Neuronal stem cell (in vitro differentiated cells): ENCODE data around the gene PAGE2.

Source experiments
- DNase-seq: peaks from one replicate; pipeline ENCODE4 v3.0.0-alpha.2; 2013; ENCODE audit warnings: low spot score
- H2AFZ ChIP-seq: one replicate; pipeline ENCODE4 v1.6.1; 2013; ENCODE audit warnings: mild to moderate bottlenecking, low read length, inconsistent platforms
- H2AK5ac ChIP-seq: 2 replicates; pipeline ENCODE4 v1.6.1; 2013; ENCODE audit warnings: low read depth, mild to moderate bottlenecking, inconsistent platforms, low read length, moderate library complexity, mixed read lengths
- H2BK120ac ChIP-seq: 2 replicates; pipeline ENCODE4 v1.6.1; 2013; ENCODE audit warnings: low read depth, mild to moderate bottlenecking, inconsistent platforms, low read length, moderate library complexity, mixed read lengths
- H2BK12ac ChIP-seq: one replicate; pipeline ENCODE4 v1.6.1; 2013; ENCODE audit warnings: low read length, inconsistent platforms
- H2BK15ac ChIP-seq: 2 replicates; pipeline ENCODE4 v1.6.1; 2013; ENCODE audit warnings: mild to moderate bottlenecking, low read length, inconsistent platforms, mixed read lengths
- H2BK5ac ChIP-seq: one replicate; pipeline ENCODE4 v1.6.1; 2013; ENCODE audit warnings: inconsistent platforms, mild to moderate bottlenecking, low read length, moderate library complexity
- H3K14ac ChIP-seq: one replicate; pipeline ENCODE4 v1.6.1; 2013; ENCODE audit warnings: low read length, inconsistent platforms
- H3K18ac ChIP-seq: 2 replicates; pipeline ENCODE4 v1.6.1; 2013; ENCODE audit warnings: low read length, inconsistent platforms
- H3K23ac ChIP-seq: 2 replicates; pipeline ENCODE4 v1.6.1; 2013; ENCODE audit warnings: low read depth, mild to moderate bottlenecking, mixed read lengths, low read length, inconsistent platforms; ENCODE audit not compliant: poor library complexity
- H3K27ac ChIP-seq: replicated peaks from 3 replicates; pipeline ENCODE4 v1.5.1; 2013; ENCODE audit warnings: low read length, inconsistent platforms
- H3K27me3 ChIP-seq, 3 experiments: 2 replicates each; pipeline ENCODE4 v1.6.1; 2013; ENCODE audit warnings: low read length in 3 of 3, mild to moderate bottlenecking in 2 of 3, inconsistent platforms in 1 of 3, low read depth in 1 of 3, mixed read lengths in 1 of 3, moderate library complexity in 1 of 3; ENCODE audit not compliant: control insufficient read depth in 3 of 3, insufficient read depth in 3 of 3
- H3K36me3 ChIP-seq, 2 donors: replicated peaks in 1 of 2; 2 replicates each; pipeline ENCODE4 v1.6.1; 2013; ENCODE audit warnings: low read length in 2 of 2; ENCODE audit not compliant: control insufficient read depth in 2 of 2, insufficient read depth in 2 of 2
- H3K4ac ChIP-seq: 2 replicates; pipeline ENCODE4 v1.6.1; 2013; ENCODE audit warnings: inconsistent platforms, mild to moderate bottlenecking, low read length, moderate library complexity
- H3K4me1 ChIP-seq, 2 donors: 1 replicate in 1 of 2; 2 replicates in 1 of 2; pipeline ENCODE4 v1.6.1; 2013; ENCODE audit warnings: low read length in 2 of 2, low read depth in 1 of 2; ENCODE audit not compliant: control insufficient read depth in 2 of 2, insufficient read depth in 1 of 2
- H3K4me2 ChIP-seq: one replicate; pipeline ENCODE4 v1.6.1; 2013; ENCODE audit warnings: mild to moderate bottlenecking, low read length, inconsistent platforms; ENCODE audit not compliant: insufficient read depth, poor library complexity, severe bottlenecking
- H3K4me3 ChIP-seq, 2 donors: 2 replicates each; pipeline ENCODE4 v1.5.1; 2013; ENCODE audit warnings: low read length in 2 of 2, mild to moderate bottlenecking in 2 of 2, inconsistent platforms in 1 of 2, moderate library complexity in 1 of 2
- H3K79me1 ChIP-seq: one replicate; pipeline ENCODE4 v1.6.1; 2013; ENCODE audit warnings: low read depth, mild to moderate bottlenecking, inconsistent platforms, low read length, moderate library complexity
- H3K9ac ChIP-seq: one replicate; pipeline ENCODE4 v1.6.1; 2013; ENCODE audit warnings: mild to moderate bottlenecking, low read depth, low read length, inconsistent platforms; ENCODE audit not compliant: poor library complexity
- H3K9me3 ChIP-seq, 2 donors: replicated peaks in 1 of 2; 2 replicates each; pipeline versions ENCODE3 to v1.6.1; 2013; ENCODE audit warnings: low read length in 2 of 2, mild to moderate bottlenecking in 2 of 2, inconsistent platforms in 1 of 2, low read depth in 1 of 2, mixed read lengths in 1 of 2, moderate library complexity in 1 of 2; ENCODE audit not compliant: control insufficient read depth in 2 of 2, insufficient read depth in 1 of 2
- H4K8ac ChIP-seq: one replicate; pipeline ENCODE4 v1.6.1; 2013; ENCODE audit warnings: low read depth, mild to moderate bottlenecking, inconsistent platforms, low read length, moderate library complexity
- H4K91ac ChIP-seq: one replicate; pipeline ENCODE4 v1.6.1; 2013; ENCODE audit warnings: low read length, low read depth, mild to moderate bottlenecking, inconsistent platforms; ENCODE audit not compliant: poor library complexity
- WGBS, 2 donors: extraction: QIAGEN DNeasy Blood & Tissue Kit; methylation state at CpG; one replicate each; pipeline ENCODE4 v1.1.7; 2013; ENCODE audit warnings: missing lambda C conversion rate in 2 of 2, mixed read lengths in 1 of 2; ENCODE audit not compliant: insufficient read length in 2 of 2, insufficient replicate concordance in 1 of 2; ENCODE audit errors: extremely low coverage in 2 of 2; 5-methylcytosine and 5-hydroxymethylcytosine counted together

Gene PAGE2

DNA sequence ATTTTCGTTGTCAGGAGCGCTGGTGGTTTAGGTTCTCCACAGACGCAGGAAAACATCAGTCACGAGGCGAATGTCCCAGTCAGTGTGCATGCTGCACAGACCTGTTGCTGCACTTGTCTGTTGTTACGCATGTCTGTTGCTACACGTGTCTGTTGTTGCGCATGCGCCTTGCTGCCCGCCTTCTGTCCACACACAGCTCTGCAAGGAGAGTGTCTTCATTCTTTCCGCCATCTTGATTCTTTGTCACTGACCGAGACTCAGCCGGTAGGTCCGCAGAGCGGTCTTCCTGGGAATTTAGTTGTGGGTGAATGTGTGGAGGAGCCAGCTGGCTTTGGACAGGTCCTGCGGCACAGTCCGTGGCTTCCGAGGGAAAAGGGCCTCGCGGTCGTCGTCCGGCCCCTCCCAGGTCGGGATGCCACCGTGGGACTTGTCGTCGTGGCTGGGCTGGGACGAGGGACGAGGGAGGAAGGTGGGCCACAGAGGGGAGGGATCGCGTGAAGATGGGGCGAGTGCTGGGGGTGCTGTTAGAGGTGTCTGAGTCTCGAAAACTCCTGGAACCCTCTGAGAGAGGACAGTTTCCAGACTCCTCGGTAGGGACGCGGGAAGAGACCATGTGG, 13.9 kb upstream of the PAGE2 start, which contains the start of gene PAGE2B:
Gene PAGE2B, plus strand, starts transcription at position 180 of the 617 bp plus-strand sequence. CDS start 1,012 bp downstream, outside the sequence.
- no peak within 1 kb of the TSS for H3K4me3 ChIP-seq
- no CpG with 5 or more reads among the region's 36 CpGs for WGBS, 2 donors
- no peaks in the 10 kb centered on the region for H3K4me1 ChIP-seq
- H3K18ac ChIP-seq = no peak within 1 kb of the TSS
- no peak for DNase-seq
- H2BK15ac ChIP-seq = no peak within 1 kb of the TSS
- no peaks in the 10 kb centered on the region for H3K27me3 ChIP-seq
- H3K4ac ChIP-seq = no peak within 1 kb of the TSS
- no peak within 1 kb of the TSS for H4K8ac ChIP-seq
- no peak within 1 kb of the TSS for H2AK5ac ChIP-seq
- H2BK5ac ChIP-seq = no peak within 1 kb of the TSS
- no peak within 1 kb of the TSS for H3K27ac ChIP-seq
- H3K9me3 ChIP-seq = no peaks in the 10 kb centered on the region
- H3K9ac ChIP-seq = no peak within 1 kb of the TSS
- H3K4me2 ChIP-seq = no peak within 1 kb of the TSS
- H3K79me1 ChIP-seq = no peaks in the 10 kb centered on the region
- no peak within 1 kb of the TSS for H2BK120ac ChIP-seq
- no peak within 1 kb of the TSS for H3K14ac ChIP-seq
- H4K91ac ChIP-seq = no peak within 1 kb of the TSS
- H3K36me3 ChIP-seq = no peaks in the 10 kb centered on the region
- no peak within 1 kb of the TSS for H2AFZ ChIP-seq
- no peak within 1 kb of the TSS for H3K23ac ChIP-seq
- no peak within 1 kb of the TSS for H2BK12ac ChIP-seq

DNA sequence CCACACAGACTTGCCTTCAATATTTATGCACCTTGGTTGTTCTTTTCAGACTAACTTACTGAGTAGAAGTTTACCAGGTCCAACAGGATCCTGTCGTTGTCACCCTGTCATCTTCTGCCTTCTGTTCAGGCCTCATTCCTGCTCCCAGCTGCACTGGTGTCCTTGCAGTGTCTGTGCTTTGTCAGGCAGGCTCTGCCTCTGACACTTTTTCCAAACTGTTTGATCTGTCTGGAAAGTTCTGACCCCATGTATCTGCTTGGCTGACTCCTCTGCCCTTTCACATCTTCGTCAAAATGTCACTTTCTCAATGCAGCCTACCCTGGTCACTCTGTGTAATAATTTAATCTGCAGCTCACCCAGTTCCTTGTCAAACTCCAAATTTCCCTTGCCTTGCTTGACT, 9.9 kb downstream of the PAGE2 start:
- H3K4me1 ChIP-seq = peaks cover 0 to 1% of the 10 kb centered on the region in 2 donors
- H2BK12ac ChIP-seq = no peak overlapping the region
- H3K9me3 ChIP-seq = no peaks in the 10 kb centered on the region
- H3K14ac ChIP-seq = no peak overlapping the region
- WGBS, 2 donors = no CpG with 5 or more reads among the region's 2 CpGs
- peaks cover 0 to 19% (median 0%) of the 10 kb centered on the region in 3 experiments for H3K27me3 ChIP-seq
- H2BK5ac ChIP-seq = no peak overlapping the region
- H3K9ac ChIP-seq = no peak overlapping the region
- H3K36me3 ChIP-seq = no peaks in the 10 kb centered on the region
- H3K27ac ChIP-seq = no peak overlapping the region
- DNase-seq = no peak
- no peak overlapping the region for H3K23ac ChIP-seq
- no peak overlapping the region for H2AK5ac ChIP-seq
- H2AFZ ChIP-seq = no peak overlapping the region
- no peak overlapping the region for H3K4me2 ChIP-seq
- no peaks in the 10 kb centered on the region for H3K79me1 ChIP-seq
- no peak overlapping the region for H2BK15ac ChIP-seq
- no peak overlapping the region for H4K91ac ChIP-seq
- no peak overlapping the region for H3K18ac ChIP-seq
- H3K4me3 ChIP-seq = no peak overlapping the region
- H3K4ac ChIP-seq = no peak overlapping the region
- H2BK120ac ChIP-seq = no peak overlapping the region
- no peak overlapping the region for H4K8ac ChIP-seq

DNA sequence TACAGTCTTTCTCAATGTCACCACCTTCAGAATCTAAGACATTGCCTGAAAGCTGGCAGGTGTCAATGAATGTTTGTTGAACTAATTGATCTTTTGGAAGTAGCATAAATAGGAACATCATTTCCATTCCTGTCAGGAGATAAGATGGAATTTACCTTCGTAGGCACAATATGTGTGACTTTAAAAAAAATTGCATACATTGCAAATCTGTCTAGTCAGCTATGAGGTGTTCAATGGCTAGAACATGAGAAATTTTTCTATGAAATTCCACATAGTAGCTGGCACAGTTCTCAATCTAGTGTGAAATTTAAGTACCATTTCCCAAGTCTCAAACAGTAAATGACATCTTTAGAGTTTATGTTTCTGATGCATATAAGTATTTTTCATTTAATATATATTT, 10.3 kb downstream of the PAGE2 start:
- Histone ChIP-seq H3K4me2 (no peak overlapping the region), H3K27ac (no peak overlapping the region), H3K36me3 (no peaks in the 10 kb centered on the region), H2BK5ac (no peak overlapping the region), H4K8ac (no peak overlapping the region), H2BK12ac (no peak overlapping the region), H3K14ac (no peak overlapping the region), H3K9ac (no peak overlapping the region), H3K18ac (no peak overlapping the region), H3K9me3 (no peaks in the 10 kb centered on the region), H3K23ac (no peak overlapping the region), H3K4me3 (no peak overlapping the region), H2AK5ac (no peak overlapping the region), H3K79me1 (no peaks in the 10 kb centered on the region), H2AFZ (no peak overlapping the region), H4K91ac (no peak overlapping the region), H3K4me1 (peaks cover 0 to 1% of the 10 kb centered on the region in 2 donors), H2BK15ac (no peak overlapping the region), H3K4ac (no peak overlapping the region), H2BK120ac (no peak overlapping the region), H3K27me3 (peaks cover 0 to 19% (median 0%) of the 10 kb centered on the region in 3 experiments)
- WGBS, 2 donors = no CpG with 5 or more reads among the region's 1 CpG
- no peak for DNase-seq

DNA sequence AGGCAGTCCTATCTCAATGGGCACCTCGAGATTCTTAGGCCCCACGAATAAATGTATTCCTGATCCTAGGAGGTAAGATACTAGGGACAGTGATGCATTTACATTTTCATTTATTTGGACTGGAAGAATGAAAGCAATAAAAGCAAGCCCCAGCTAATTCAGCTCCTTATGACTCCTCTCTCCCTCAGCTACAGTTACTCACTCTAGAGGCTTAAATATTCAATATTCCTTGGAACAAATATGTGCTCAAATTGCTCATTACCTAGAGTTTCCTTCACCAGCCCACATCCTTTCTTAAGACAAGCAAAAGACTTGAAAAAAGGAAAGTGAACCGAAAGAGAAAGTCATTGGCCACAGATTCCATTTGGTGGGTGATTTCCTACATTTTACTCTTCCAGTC, 13.9 kb downstream of the PAGE2 start:
- DNase-seq = no peak
- H2BK12ac ChIP-seq = no peak overlapping the region

More for the DNA sequence above, 13.9 kb downstream of the PAGE2 start:
- Histone ChIP-seq H3K79me1 (no peaks in the 10 kb centered on the region), H2AFZ (no peak overlapping the region), H3K9ac (no peak overlapping the region), H3K27me3 (no peaks in the 10 kb centered on the region), H3K4me3 (no peak overlapping the region), H3K4me2 (no peak overlapping the region), H3K27ac (no peak overlapping the region), H3K14ac (no peak overlapping the region), H4K8ac (no peak overlapping the region), H3K9me3 (no peaks in the 10 kb centered on the region), H2BK120ac (no peak overlapping the region), H3K4me1 (peaks cover 0 to 1% of the 10 kb centered on the region in 2 donors), H3K18ac (no peak overlapping the region), H3K23ac (no peak overlapping the region), H2AK5ac (no peak overlapping the region), H3K4ac (no peak overlapping the region), H3K36me3 (no peaks in the 10 kb centered on the region), H2BK5ac (no peak overlapping the region), H2BK15ac (no peak overlapping the region), H4K91ac (no peak overlapping the region)
- WGBS, 2 donors = no CpG with 5 or more reads among the region's 3 CpGs
